HG02571 (cell line): ENCODE data around the gene PACRGL.
"Not testable (repeated sequence)": the region's sequence is repeated elsewhere in the genome, so short reads cannot be mapped to it uniquely, and the experiment has no call there.

Source experiments
- ATAC-seq: cut with Tn5 transposase; IDR thresholded peaks from one replicate; pipeline ENCODE4 v1.9.1; 2021; ENCODE audit warnings: mild to moderate bottlenecking, moderate library complexity; ENCODE audit not compliant: unreplicated experiment

Gene PACRGL

DNA sequence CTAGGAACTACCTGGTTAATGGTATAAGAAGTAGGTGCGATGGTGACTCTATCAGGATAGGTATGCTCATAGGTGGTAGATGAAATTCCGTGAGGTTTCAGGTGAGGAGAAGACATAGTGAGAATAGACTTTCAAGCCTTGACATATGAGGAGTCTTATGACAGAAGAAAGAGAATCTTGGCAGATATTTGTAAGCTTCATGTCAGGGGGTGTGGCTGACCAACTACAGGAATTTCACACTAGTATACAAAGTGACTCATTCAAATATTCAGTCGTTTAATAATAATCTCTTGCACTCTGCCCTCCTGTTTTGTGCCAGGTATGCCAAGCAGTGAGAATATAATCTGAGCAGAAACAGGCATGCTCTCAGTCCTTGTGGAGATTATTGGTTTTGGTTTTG is 22.8 kb downstream of the PACRGL start:
- ATAC-seq, result no peak

DNA sequence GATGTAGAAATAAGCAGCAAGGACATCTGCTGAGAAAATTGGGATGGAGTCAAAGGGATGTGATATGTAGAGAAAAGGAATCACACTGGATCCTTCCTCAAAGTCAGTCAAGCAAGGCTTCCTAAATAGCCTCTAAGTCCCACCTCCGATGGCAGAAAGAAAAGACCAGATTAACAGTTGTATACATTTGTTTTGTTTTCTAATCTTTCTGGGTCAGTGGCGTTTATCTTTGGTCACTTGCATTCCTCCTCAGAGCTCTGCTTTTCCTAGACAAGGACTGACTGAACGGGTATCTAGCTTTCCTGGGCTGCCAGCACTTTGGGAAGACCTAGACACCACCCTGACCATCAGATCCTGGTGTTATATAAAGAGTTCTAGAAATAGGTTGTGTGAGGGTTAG is 23.2 kb downstream of the PACRGL start:
- ATAC-seq, result no peak

DNA sequence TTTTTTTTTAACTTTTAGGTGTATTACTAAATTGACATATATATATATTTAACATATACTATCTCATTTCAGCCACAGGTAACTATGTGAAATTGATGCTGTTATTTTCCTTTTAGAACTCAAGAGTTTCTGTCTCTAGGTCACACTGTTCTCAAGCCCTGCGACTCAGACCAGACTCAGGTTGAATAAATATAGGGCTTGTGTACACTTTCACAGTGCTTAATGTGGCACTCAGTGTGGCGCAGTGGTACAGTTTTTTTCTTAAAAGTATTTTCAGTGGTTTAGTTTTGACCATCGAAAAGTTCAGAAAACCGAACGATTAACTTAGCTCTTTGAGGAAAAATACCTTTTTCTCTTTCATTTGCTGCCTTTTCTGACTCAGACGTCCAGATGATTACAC is 24.7 kb downstream of the PACRGL start:
- no peak for ATAC-seq

DNA sequence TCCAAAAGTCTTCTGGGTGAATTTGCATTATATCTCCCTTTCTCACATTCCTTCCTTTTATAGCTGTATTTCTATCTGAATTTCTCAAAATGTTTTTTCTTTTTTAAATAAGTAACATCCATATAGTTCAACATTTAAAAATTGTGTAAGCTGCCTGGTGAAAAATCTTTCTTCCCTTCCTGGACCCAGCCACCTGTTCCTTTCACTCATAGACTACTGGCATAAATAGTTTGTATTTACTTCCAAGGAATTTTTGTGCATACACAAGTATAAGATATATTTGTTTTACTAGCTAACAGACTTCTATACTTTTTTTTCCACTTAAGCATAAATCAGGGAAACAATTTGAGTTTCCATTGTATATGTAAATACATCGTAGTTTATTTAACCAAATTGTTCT is 35.7 kb downstream of the PACRGL start:
- no peak for ATAC-seq

DNA sequence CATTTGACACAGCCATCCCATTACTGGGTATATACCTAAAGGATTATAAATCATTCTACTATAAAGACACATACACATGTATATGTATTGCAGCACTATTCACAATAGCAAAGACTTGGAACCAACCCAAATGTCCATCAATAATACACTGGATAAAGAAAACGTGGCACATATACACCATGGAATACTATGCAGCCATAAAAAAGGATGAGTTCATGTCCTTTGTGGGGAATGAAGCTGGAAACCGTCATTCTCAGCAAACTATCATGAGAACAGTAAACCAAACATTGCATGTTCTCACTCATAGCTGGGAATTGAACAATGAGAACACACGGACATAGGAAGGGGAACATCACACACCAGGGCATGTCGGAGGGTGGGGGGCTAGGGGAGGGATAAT is 45.7 kb downstream of the PACRGL start:
- not testable (repeated sequence) for ATAC-seq

DNA sequence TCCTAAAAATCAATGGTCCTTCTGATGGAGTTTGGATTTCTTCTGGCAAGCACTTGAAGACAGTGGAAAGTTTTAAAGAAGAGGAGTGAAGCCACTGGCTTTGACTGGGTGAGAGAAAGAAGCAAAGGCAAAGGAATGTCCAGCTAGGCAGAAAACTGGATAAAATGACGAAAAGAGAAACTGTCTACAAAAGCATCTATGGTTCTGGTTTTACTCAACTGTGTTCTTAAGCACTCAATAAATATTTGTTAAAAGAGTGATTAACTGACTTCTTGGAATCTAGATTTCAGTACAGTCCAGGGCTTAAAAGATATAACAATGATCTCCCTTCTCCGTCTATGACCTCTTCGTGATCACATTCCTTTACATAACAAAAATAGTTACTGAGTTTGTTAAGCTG is 52.4 kb downstream of the PACRGL start:
- ATAC-seq, result no peak

DNA sequence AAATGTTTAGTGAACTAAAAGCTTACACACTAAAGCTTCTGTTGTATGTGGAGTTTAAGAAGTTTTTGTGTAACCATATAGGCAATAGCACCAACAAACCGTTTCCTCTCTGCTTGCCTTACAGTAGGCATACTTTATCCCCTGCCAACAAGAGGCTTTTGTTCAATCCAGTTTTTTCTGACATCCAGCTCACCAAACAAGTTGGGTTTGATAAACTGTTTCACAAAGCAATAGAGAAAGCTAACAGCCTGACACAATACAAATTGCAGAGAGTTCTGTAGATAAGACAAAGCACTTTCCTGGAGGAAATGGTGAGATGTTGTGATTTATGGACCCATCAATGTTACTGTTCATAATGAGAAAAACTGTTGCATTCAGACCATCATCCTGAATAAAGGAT is 53.8 kb downstream of the PACRGL start:
- no peak for ATAC-seq

DNA sequence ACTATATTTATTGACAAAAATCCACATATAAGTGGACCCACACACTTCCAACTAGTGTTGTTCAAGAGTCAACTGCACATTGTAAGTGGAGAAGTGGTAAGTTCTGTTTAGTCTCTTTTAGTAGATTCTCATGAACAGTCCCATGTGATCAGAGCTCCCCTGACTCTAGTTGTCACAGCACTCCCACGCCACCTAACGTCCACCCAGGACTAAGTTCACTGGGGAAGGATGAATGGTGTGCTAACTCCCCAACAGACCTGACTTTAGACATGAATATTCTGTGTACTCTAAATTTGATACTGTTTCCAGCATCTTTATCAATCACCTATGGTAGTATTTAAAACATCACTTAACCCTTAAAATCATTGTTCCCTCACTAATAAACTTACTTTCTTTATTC is 59.8 kb downstream of the PACRGL start:
- ATAC-seq, result no peak

DNA sequence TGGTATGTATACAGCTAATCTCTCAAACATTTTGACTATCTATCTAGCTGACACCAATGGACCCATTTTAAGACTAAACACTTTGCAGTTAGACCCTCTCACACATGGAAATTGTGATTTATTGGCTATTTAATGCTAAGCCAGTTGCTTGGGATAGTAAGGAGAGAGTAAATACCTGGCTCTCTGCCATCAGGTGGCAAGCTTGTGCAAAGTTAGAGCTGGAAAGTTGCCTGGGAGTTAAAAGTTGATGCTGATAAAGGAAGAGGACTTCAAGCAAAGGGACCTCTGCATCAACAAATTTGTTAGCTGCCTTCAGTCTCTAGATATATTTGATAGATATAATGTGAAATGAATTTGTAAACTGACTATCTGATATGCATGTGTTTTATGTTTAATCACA is 61.1 kb downstream of the PACRGL start:
- ATAC-seq, result no peak

DNA sequence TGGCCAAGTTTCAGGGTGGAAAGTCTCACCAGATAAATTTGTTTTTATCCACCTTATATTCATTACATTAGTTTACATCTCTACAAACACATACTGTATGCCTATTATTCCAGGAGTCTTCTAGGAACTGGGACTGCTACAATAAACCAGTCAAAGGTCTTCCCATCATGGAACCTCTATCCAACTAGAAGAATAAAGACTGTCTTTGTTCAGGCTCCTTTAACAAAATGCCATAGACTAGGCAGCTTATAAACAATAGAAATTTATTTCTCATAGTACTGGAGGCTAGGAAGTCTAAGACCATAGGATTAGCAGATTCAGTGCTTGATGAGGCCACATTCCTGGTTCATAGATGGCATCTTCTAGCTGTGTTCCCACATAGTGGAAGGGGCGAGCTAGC is 61.6 kb downstream of the PACRGL start:
- ATAC-seq, result no peak

DNA sequence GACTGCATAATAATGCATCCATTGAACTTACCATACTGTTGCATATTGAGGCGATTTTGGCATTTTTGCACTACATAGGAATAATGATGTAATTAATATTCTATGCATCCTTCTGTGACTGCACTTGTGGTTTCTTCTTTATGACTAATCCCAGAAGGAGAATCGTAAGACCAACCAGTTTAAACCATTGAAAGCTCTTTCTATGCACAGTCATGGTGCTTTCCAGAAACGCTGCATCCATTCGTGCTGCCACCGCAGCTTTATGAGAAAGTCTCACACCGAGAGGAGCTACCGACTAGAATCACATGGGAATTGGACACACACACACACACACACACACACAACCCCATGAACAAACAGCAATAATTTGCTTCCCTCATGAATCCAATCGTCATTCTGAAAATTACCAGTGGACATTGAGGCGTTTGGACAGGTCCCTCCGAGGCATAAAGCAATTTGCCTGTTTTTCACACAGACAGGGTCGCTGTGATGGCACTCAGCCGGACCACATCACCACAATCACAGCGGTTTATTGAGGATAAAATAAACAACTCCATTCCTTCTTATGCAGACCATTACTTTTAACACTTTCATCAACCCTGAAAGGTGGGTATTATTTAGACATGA is 64.2 kb downstream of the PACRGL start:
- no peak for ATAC-seq

DNA sequence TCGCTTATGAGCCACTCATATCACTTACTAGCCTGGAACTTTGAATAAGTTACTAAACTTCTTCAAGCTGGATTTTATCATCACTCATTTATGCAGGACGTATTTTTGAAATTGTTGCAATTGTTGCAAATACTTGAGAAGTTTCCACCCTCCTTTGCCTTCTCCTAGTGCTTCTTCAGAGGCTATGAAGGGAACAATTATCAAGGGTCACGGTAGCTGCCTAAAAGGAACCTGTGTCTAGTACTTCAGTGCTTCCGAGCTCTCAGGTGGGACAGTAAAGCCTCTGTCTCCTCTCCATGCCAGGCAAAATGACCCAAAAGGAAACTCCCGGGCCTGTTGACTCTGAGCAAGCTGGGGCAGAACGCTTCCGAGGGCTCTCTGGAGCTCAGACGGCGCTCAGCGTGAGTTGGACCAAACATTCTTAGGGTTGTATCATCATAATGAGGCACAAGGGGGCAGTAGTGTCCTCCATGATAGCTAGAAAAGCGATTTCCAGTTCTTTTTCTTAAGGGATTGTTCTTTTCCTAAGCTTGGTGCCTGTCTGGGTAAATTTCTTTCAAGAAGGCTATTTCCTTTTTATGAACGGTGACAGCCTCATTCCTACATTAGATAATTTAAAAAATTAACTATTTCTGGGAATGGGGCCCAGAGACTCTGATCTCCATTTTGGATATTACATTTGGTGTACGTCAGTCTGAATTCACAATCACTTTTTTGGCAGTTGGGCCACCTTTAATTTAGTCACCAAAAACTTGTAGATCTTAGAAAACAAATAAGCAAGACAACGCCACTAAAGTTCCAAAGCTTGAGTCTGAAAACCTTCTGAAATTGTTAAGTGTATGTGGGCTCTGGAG is 73.1 kb downstream of the PACRGL start:
- no peak for ATAC-seq

DNA sequence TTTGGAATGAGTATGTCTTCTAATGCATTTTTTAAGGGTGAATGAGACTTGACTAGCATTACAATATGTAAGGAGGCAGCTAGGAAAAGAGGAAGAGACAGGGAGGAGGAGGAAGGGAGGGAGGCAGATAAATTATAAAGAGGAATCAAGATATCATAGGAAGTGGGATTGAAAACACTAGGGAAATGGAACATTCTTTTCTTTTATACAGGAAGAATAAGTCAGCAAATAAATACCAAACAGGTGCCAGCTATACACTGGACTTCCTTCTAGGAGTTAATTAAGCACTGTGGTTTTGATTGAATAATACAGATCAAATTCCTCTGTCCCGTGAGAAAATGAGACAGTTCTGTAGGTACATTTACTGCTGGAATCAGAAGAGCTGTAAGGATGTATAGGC is 78.6 kb downstream of the PACRGL start:
- no peak for ATAC-seq

DNA sequence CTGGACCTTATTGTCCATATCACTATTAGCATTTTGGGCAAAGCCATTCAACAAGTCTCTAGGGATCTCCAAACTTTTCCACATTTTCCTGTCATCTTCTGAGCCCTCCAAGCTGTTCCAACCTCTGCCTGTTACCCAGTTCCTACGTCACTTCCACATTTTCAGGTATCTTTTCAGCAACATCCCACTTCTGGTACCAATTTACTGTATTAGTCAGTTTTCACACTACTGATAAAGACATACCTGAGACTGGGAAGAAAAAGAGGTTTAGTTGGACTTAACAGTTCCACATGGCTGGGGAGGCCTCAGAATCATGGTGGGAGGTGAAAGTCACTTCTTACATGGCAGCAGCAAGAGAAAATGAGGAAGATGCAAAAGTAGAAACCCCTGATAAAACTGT is 82.9 kb downstream of the PACRGL start:
- not testable (repeated sequence) for ATAC-seq

DNA sequence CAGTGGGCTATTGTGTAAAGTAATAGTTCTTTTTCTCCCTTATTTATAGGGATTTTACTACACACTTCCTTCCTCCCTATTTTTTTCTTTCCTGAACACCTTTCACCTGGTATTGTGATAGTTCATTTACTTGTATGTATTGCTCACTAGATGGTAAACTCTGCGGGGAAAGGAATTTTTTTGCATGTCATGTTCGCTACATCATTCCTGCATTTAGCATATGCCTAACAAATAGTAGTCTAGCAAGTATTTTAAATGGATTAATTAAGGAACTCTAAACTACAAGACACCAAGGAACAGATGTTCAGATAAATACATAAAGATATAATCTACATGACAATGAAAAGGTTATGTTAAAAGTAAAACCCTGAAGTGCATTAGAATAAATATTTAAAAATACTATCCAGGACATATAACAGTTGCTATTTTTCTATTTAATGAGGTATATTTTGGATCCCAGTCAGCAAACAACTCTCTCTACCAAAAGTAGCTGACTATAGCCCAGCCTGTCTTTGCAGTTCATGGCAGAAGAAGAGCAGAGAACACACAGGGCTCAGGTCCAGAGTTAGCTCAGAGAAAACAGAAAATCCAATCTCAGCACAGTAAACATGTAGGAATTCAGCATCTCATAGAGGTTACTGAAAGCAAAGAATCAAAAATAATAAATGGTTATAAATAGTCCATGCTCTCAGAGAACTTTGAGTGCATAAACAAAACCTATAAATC is 87.8 kb downstream of the PACRGL start:
- no peak for ATAC-seq
